Measurements from ENCODE around the gene MRPL57. TPM values are rescaled to one million over a fixed set of nuclear protein-coding genes. Genes with fewer than 3 reads are reported as not detected.
"Not testable (repeated sequence)": the region's sequence is repeated elsewhere in the genome, so short reads cannot be mapped to it uniquely, and the experiment has no call there.

The MRPL57 gene
- total and polyA plus RNA-seq, 2 donors from 2014 or later = 18.3 to 47.1 TPM

DNA sequence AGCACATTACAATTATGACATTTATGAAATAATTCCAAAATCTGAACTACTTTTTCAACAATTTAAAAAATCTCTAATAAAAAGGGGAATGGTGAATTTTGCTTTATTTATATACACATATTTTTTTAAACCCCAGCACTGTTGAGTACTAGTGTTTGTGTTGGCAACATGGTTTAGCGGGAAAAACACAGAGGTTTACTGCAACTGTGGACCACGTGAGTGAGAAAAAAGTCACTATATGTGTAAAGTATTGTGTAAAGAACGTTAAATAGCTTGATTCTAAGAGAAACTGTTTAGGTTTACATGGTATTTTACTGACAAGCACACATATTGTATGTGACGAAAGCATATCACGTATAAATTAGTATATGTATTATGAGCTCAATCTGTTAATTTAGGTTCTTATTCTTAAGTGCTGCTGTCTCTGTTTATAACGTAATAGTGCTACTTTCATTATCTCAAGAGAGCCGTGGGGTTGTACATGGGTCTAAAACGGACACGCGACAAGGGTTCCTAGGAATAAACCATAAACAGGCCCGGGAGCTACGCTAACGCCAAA is 723 bp upstream of the MRPL57 start:
- peaks cover 0 to 2% (median 0%) of the 10 kb centered on the region in 3 donors for H3K4me1 ChIP-seq (ENCODE audit: control insufficient read depth in 2 of 3, insufficient read depth in 2 of 3, low read depth in 1 of 3, low read length in 3 of 3)
- peak overlapping the region; percentile 37 to 82 (median 47) for H3K9ac ChIP-seq (ENCODE audit: low read length in 3 of 3)
- TF ChIP-seq, protein P1, sequence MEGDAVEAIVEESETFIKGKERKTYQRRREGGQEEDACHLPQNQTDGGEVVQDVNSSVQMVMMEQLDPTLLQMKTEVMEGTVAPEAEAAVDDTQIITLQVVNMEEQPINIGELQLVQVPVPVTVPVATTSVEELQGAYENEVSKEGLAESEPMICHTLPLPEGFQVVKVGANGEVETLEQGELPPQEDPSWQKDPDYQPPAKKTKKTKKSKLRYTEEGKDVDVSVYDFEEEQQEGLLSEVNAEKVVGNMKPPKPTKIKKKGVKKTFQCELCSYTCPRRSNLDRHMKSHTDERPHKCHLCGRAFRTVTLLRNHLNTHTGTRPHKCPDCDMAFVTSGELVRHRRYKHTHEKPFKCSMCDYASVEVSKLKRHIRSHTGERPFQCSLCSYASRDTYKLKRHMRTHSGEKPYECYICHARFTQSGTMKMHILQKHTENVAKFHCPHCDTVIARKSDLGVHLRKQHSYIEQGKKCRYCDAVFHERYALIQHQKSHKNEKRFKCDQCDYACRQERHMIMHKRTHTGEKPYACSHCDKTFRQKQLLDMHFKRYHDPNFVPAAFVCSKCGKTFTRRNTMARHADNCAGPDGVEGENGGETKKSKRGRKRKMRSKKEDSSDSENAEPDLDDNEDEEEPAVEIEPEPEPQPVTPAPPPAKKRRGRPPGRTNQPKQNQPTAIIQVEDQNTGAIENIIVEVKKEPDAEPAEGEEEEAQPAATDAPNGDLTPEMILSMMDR (IDR thresholded peaks at IDR 0.05; ENCODE audit: borderline replicate concordance, extremely low read depth, insufficient read depth) = no peak
- intact Hi-C loops (cut with DNase I) = no loop called here
- H3K4me3 ChIP-seq (ENCODE audit: low read length in 3 of 3) = peak overlapping the region; percentile 72 to 94 (median 73)
- no peaks in the 10 kb centered on the region for H3K9me3 ChIP-seq (ENCODE audit: control insufficient read depth in 2 of 3, insufficient read depth in 1 of 3, low read length in 3 of 3)
- DNase-seq (peak in 1 of 5 donors; percentile 46), FAIRE-seq (no peak)
- no peaks in the 10 kb centered on the region for H3K27me3 ChIP-seq (ENCODE audit: control insufficient read depth, insufficient read depth, low read length)
- H3K36me3 ChIP-seq (ENCODE audit: control insufficient read depth in 2 of 3, insufficient read depth in 3 of 3, low read length in 3 of 3) = no peaks in the 10 kb centered on the region
- H3K27ac ChIP-seq (ENCODE audit: low read depth in 2 of 2, low read length in 2 of 2) = no peak overlapping the region

- peak overlapping the region; percentile 72 to 94 (median 73) for H3K4me3 ChIP-seq (ENCODE audit: low read length in 3 of 3)
- no peaks in the 10 kb centered on the region for H3K36me3 ChIP-seq (ENCODE audit: control insufficient read depth in 2 of 3, insufficient read depth in 3 of 3, low read length in 3 of 3)
- FAIRE-seq = no peak
- no peaks in the 10 kb centered on the region for H3K9me3 ChIP-seq (ENCODE audit: control insufficient read depth in 2 of 3, insufficient read depth in 1 of 3, low read length in 3 of 3)
- peaks cover 0 to 2% (median 0%) of the 10 kb centered on the region in 3 donors for H3K4me1 ChIP-seq (ENCODE audit: control insufficient read depth in 2 of 3, insufficient read depth in 2 of 3, low read depth in 1 of 3, low read length in 3 of 3)
- H3K27me3 ChIP-seq (ENCODE audit: control insufficient read depth, insufficient read depth, low read length) = no peaks in the 10 kb centered on the region
- intact Hi-C loops (cut with DNase I) = no loop called here
- TF ChIP-seq, protein P1 (IDR thresholded peaks at IDR 0.05; ENCODE audit: borderline replicate concordance, extremely low read depth, insufficient read depth) = no peak
- DNase-seq = no peak
- H3K27ac ChIP-seq (ENCODE audit: low read depth in 2 of 2, low read length in 2 of 2) = peak overlapping the region; percentile 94 to 96
- peak overlapping the region; percentile 76 to 92 (median 82) for H3K9ac ChIP-seq (ENCODE audit: low read length in 3 of 3)
Measured at GRCh38 chr13:21176982-21177284, 475 bp downstream of the MRPL57 start.

- Histone ChIP-seq H3K27me3 (ENCODE audit: control insufficient read depth, insufficient read depth, low read length) (no peaks in the 10 kb centered on the region), H3K27ac (ENCODE audit: low read depth in 2 of 2, low read length in 2 of 2) (no peak overlapping the region), H3K36me3 (ENCODE audit: control insufficient read depth in 2 of 3, insufficient read depth in 3 of 3, low read length in 3 of 3) (no peaks in the 10 kb centered on the region), H3K9ac (ENCODE audit: low read length in 3 of 3) (no peak overlapping the region), H3K9me3 (ENCODE audit: control insufficient read depth in 2 of 3, insufficient read depth in 1 of 3, low read length in 3 of 3) (no peaks in the 10 kb centered on the region), H3K4me3 (ENCODE audit: low read length in 3 of 3) (no peak overlapping the region), H3K4me1 (ENCODE audit: control insufficient read depth in 2 of 3, insufficient read depth in 2 of 3, low read depth in 1 of 3, low read length in 3 of 3) (peaks cover 0 to 2% (median 0%) of the 10 kb centered on the region in 3 donors)
- intact Hi-C loops (cut with DNase I) = no loop called here
- DNase-seq (no peak), FAIRE-seq (no peak)
- TF ChIP-seq, protein P1 (IDR thresholded peaks at IDR 0.05; ENCODE audit: borderline replicate concordance, extremely low read depth, insufficient read depth) = no peak
Measured at GRCh38 chr13:21181671-21182070, 5.2 kb downstream of the MRPL57 start.

GRCh38 chr13:21186410-21186809 is 10.0 kb downstream of the MRPL57 start:
- H3K4me1 ChIP-seq (ENCODE audit: control insufficient read depth in 2 of 3, insufficient read depth in 2 of 3, low read depth in 1 of 3, low read length in 3 of 3); H3K4me3 ChIP-seq (ENCODE audit: low read length in 3 of 3); intact Hi-C loops (cut with DNase I); H3K27me3 ChIP-seq (ENCODE audit: control insufficient read depth, insufficient read depth, low read length); H3K36me3 ChIP-seq (ENCODE audit: control insufficient read depth in 2 of 3, insufficient read depth in 3 of 3, low read length in 3 of 3); H3K9me3 ChIP-seq (ENCODE audit: control insufficient read depth in 2 of 3, insufficient read depth in 1 of 3, low read length in 3 of 3); FAIRE-seq; H3K27ac ChIP-seq (ENCODE audit: low read depth in 2 of 2, low read length in 2 of 2); H3K9ac ChIP-seq (ENCODE audit: low read length in 3 of 3): not testable (repeated sequence)
- peak in 1 of 5 donors; percentile 21 for DNase-seq

- H3K27ac ChIP-seq (ENCODE audit: low read depth in 2 of 2, low read length in 2 of 2); H3K9ac ChIP-seq (ENCODE audit: low read length in 3 of 3); H3K4me3 ChIP-seq (ENCODE audit: low read length in 3 of 3); H3K27me3 ChIP-seq (ENCODE audit: control insufficient read depth, insufficient read depth, low read length); H3K4me1 ChIP-seq (ENCODE audit: control insufficient read depth in 2 of 3, insufficient read depth in 2 of 3, low read depth in 1 of 3, low read length in 3 of 3); H3K9me3 ChIP-seq (ENCODE audit: control insufficient read depth in 2 of 3, insufficient read depth in 1 of 3, low read length in 3 of 3); FAIRE-seq; DNase-seq; intact Hi-C loops (cut with DNase I); H3K36me3 ChIP-seq (ENCODE audit: control insufficient read depth in 2 of 3, insufficient read depth in 3 of 3, low read length in 3 of 3): not testable (repeated sequence)
Measured at GRCh38 chr13:21194756-21195155, 18.3 kb downstream of the MRPL57 start.

- H3K27me3 ChIP-seq (ENCODE audit: control insufficient read depth, insufficient read depth, low read length); H3K9ac ChIP-seq (ENCODE audit: low read length in 3 of 3); H3K36me3 ChIP-seq (ENCODE audit: control insufficient read depth in 2 of 3, insufficient read depth in 3 of 3, low read length in 3 of 3); intact Hi-C loops (cut with DNase I); H3K4me1 ChIP-seq (ENCODE audit: control insufficient read depth in 2 of 3, insufficient read depth in 2 of 3, low read depth in 1 of 3, low read length in 3 of 3); H3K9me3 ChIP-seq (ENCODE audit: control insufficient read depth in 2 of 3, insufficient read depth in 1 of 3, low read length in 3 of 3); DNase-seq; H3K4me3 ChIP-seq (ENCODE audit: low read length in 3 of 3); FAIRE-seq; H3K27ac ChIP-seq (ENCODE audit: low read depth in 2 of 2, low read length in 2 of 2): not testable (repeated sequence)
Measured at GRCh38 chr13:21197606-21198225, 21.3 kb downstream of the MRPL57 start.
